GM12878 (cell line): ENCODE measurements around the gene ZNF454. TPM values are rescaled to one million over a fixed set of nuclear protein-coding genes. Genes with fewer than 3 reads are reported as not detected.

Source experiments
- ATAC-seq: fragments of 200-7000 bp; cut with Tn5 transposase; 3 replicates; pipeline ENCODE4 v1.9.1; 2020; ENCODE audit warnings: mild to moderate bottlenecking, moderate library complexity
- BruUV-seq: library from RNA; stranded (reverse); fragments of 400-500 nt; replicated peaks from 2 replicates; lab custom pipeline; 2021; lab: Mats Ljungman, UMichigan
- CTCF ChIA-PET: fragments of 300-600 bp; sonication (Branson Sonifier 250); formaldehyde crosslinking; extraction: SDS; loops from one replicate; lab custom pipeline; 2021; ENCODE audit warnings: inconsistent platforms; lab: Yijun Ruan, JAX
- POLR2A ChIA-PET: fragments of 350-600 bp; formaldehyde crosslinking; extraction: SDS; loops from one replicate; lab custom pipeline; 2021; ENCODE audit warnings: inconsistent platforms; lab: Charles Lee
- RAD21 ChIA-PET: fragments of 300-600 bp; sonication (Branson Sonifier 250); formaldehyde crosslinking; loops from one replicate; lab custom pipeline; 2023; ENCODE audit warnings: antibody characterized with exemption; ENCODE audit not compliant: unreplicated experiment; lab: Charles Lee
- SMC1A ChIA-PET: fragments of 300-600 bp; sonication (Branson Sonifier 250); formaldehyde crosslinking; loops from one replicate; lab custom pipeline; 2023; ENCODE audit not compliant: unreplicated experiment, uncharacterized antibody; lab: Charles Lee
- DNase-seq: peaks from one replicate; pipeline ENCODE4 v3.0.0-alpha.2; 2011; ENCODE audit warnings: low read depth, low spot score
- FAIRE-seq: peaks from 3 replicates; lab custom pipeline; 2011; peaks lifted over from hg19 to GRCh38; lab: Jason Lieb, UNC
- H2AFZ ChIP-seq: 2 replicates; pipeline ENCODE4 v1.6.0; 2011; ENCODE audit warnings: low read depth, low read length, control low read depth; ENCODE audit not compliant: control insufficient read depth
- H3K27ac ChIP-seq: 2 replicates; pipeline ENCODE4 v1.5.1; 2011; ENCODE audit warnings: control low read depth; ENCODE audit not compliant: control insufficient read depth, insufficient read depth
- H3K27me3 ChIP-seq, 2 experiments: replicated peaks in 1 of 2; 2 replicates each; pipeline versions ENCODE4 v1.6.0 to v1.6.1; 2011; ENCODE audit warnings: low read length in 1 of 2; ENCODE audit not compliant: control insufficient read depth in 2 of 2, insufficient read depth in 2 of 2
- H3K36me3 ChIP-seq, 2 experiments: 2 replicates each; pipeline ENCODE4 v1.5.1; 2011; ENCODE audit warnings: low read length in 1 of 2; ENCODE audit not compliant: control insufficient read depth in 2 of 2, insufficient read depth in 2 of 2
- H3K4me1 ChIP-seq: 2 replicates; pipeline ENCODE4 v1.6.1; 2011; ENCODE audit warnings: mild to moderate bottlenecking, low read length, moderate library complexity, mixed read lengths; ENCODE audit not compliant: control insufficient read depth, insufficient read depth
- H3K4me2 ChIP-seq: 2 replicates; pipeline ENCODE4 v1.6.0; 2011; ENCODE audit warnings: control low read depth; ENCODE audit not compliant: control insufficient read depth, insufficient read depth
- H3K4me3 ChIP-seq: fragments of 200-600 bp; sonication (generic); 2 replicates; pipeline ENCODE4 v1.5.1; 2016
- H3K79me2 ChIP-seq: 2 replicates; pipeline ENCODE4 v1.6.0; 2011; ENCODE audit warnings: low read length; ENCODE audit not compliant: control insufficient read depth, insufficient read depth
- H3K9ac ChIP-seq: 2 replicates; pipeline ENCODE4 v1.8.0; 2011; ENCODE audit warnings: low read length, control low read depth, mixed read lengths; ENCODE audit not compliant: control insufficient read depth, insufficient read depth
- H3K9me3 ChIP-seq: replicated peaks from 3 replicates; pipeline ENCODE4 v1.5.1; 2011; ENCODE audit warnings: mild to moderate bottlenecking, low read length; ENCODE audit not compliant: control insufficient read depth, insufficient read depth
- H4K20me1 ChIP-seq: 2 replicates; pipeline ENCODE4 v1.6.0; 2011; ENCODE audit not compliant: control insufficient read depth, insufficient read depth
- E2F8 ChIP-seq: fragments of 450-650 bp; IDR thresholded peaks from 2 replicates; pipeline ENCODE4 v1.6.1; 2018; ENCODE audit warnings: mild to moderate bottlenecking, low read depth, moderate library complexity; ENCODE audit not compliant: partially characterized antibody
- FOXM1 ChIP-seq: IDR thresholded peaks from 2 replicates; pipeline ENCODE4 v1.6.1; 2012; ENCODE audit warnings: low read depth, mild to moderate bottlenecking, inconsistent platforms, low read length, moderate library complexity
- HDGF ChIP-seq: fragments of 450-650 bp; IDR thresholded peaks from 2 replicates; pipeline ENCODE4 v1.6.1; 2016; ENCODE audit warnings: antibody characterized with exemption
- IKZF1 ChIP-seq: fragments of 450-650 bp; conservative IDR thresholded peaks from 2 replicates; pipeline ENCODE4 v1.6.1; 2017; ENCODE audit warnings: antibody characterized with exemption, mild to moderate bottlenecking
- IRF5 ChIP-seq: fragments of 450-650 bp; IDR thresholded peaks from 2 replicates; pipeline ENCODE4 v1.6.1; 2017; ENCODE audit warnings: borderline replicate concordance
- MEF2B ChIP-seq: fragments of 450-650 bp; IDR thresholded peaks from 2 replicates; pipeline ENCODE4 v1.6.1; 2018; ENCODE audit warnings: mild to moderate bottlenecking, moderate library complexity; ENCODE audit not compliant: partially characterized antibody, poor library complexity, severe bottlenecking
- SMAD5 ChIP-seq: IDR thresholded peaks from 2 replicates; pipeline ENCODE4 v1.6.1; 2016; ENCODE audit warnings: antibody characterized with exemption, low read depth
- ZSCAN29 ChIP-seq: fragments of 450-650 bp; IDR thresholded peaks from 2 replicates; pipeline ENCODE4 v1.6.1; 2017; ENCODE audit warnings: mild to moderate bottlenecking, moderate library complexity
- WGBS: methylation state at CpG from one replicate; pipeline ENCODE4 v1.1.6; 2016; ENCODE audit warnings: low lambda C conversion rate; ENCODE audit not compliant: insufficient replicate concordance, insufficient coverage; ENCODE audit errors: missing lambda C conversion rate; 5-methylcytosine and 5-hydroxymethylcytosine counted together
- in situ Hi-C: fragments of 300-500 bp; cut with MboI; formaldehyde crosslinking; loops from 9 replicates; pipeline ENCODE4 v1.14.3; 2018; ENCODE audit warnings: mixed read lengths
- intact Hi-C: fragments of 100-400 bp; cut with micrococcal nuclease; formaldehyde crosslinking; loops from one replicate; pipeline ENCODE4 v1.14.2; 2022; ENCODE audit not compliant: unreplicated experiment
- polyA plus RNA-seq, 11 experiments: library from polyadenylated mRNA; depleted of rRNA in 4 of 11; unstranded in 6 of 11; stranded (reverse) in 5 of 11; fragments of >200 nt; fragmentation: Nextera tagmentation in 4 of 11; fragmentation: Illumina TruSeq in 1 of 11; extraction: Ambion mirVana in 4 of 11; extraction: Trizol in 1 of 11; gene quantifications; 1 replicate in 1 of 11; 2 replicates in 10 of 11; pipeline versions ENCODE4 v1.2.1 to v1.2.3, GENCODE V29; 2011 to 2016; ENCODE audit warnings: inconsistent platforms in 2 of 11, missing spikeins in 2 of 11, low read depth in 1 of 11
- total RNA-seq, 4 experiments: library from RNA; depleted of rRNA in 3 of 4; stranded (reverse); fragments of >200 nt in 3 of 4; fragmentation: Illumina TruSeq in 1 of 4; extraction: Trizol in 1 of 4; gene quantifications; 2 replicates each; pipeline versions ENCODE4 v1.2.1 to v1.2.3, GENCODE V29; 2013 to 2021

Gene ZNF454
- total and polyA plus RNA-seq, 10 of the 15 experiments (the other 5 are each of a cell fraction or from before 2014, with no cell fraction given), result not detected

GRCh38 chr5:178990491-178990890, 49.5 kb downstream of the ZNF454 start:
- Histone ChIP-seq H3K4me2 (no peak overlapping the region), H4K20me1 (no peaks in the 10 kb centered on the region), H3K36me3 (no peaks in the 10 kb centered on the region), H3K9ac (no peak overlapping the region), H2AFZ (no peak overlapping the region), H3K9me3 (no peaks in the 10 kb centered on the region; the same call in 2 of the 3 replicates), H3K27ac (no peak overlapping the region), H3K27me3 (no peaks in the 10 kb centered on the region), H3K4me3 (no peak overlapping the region), H3K4me1 (no peaks in the 10 kb centered on the region), H3K79me2 (no peaks in the 10 kb centered on the region)
- CTCF ChIA-PET, result no interaction called here
- in situ Hi-C loops, result no loop called here
- DNase-seq, result no peak
- no peak for FAIRE-seq
- ATAC-seq, result no peak
- BruUV-seq, result no TSS peak
- intact Hi-C loops, result no loop called here
- SMC1A ChIA-PET, result no interaction called here
- POLR2A ChIA-PET, result no interaction called here
- 42% methylated on average over 12 of the region's 12 CpGs for WGBS
- RAD21 ChIA-PET, result no interaction called here
- TF ChIP-seq SMAD5 (no peak), E2F8 (no peak), IRF5 (no peak), IKZF1 (no peak), FOXM1 (no peak), HDGF (no peak), ZSCAN29 (no peak), MEF2B (no peak)
